HG02970 (cell line): ENCODE measurements around the gene COASY.

Source experiments
- ATAC-seq: cut with Tn5 transposase; IDR thresholded peaks from one replicate; pipeline ENCODE4 v1.9.1; 2021; ENCODE audit warnings: mild to moderate bottlenecking, moderate library complexity, moderate number of reproducible peaks; ENCODE audit not compliant: unreplicated experiment, low FRiP score

COASY gene

DNA sequence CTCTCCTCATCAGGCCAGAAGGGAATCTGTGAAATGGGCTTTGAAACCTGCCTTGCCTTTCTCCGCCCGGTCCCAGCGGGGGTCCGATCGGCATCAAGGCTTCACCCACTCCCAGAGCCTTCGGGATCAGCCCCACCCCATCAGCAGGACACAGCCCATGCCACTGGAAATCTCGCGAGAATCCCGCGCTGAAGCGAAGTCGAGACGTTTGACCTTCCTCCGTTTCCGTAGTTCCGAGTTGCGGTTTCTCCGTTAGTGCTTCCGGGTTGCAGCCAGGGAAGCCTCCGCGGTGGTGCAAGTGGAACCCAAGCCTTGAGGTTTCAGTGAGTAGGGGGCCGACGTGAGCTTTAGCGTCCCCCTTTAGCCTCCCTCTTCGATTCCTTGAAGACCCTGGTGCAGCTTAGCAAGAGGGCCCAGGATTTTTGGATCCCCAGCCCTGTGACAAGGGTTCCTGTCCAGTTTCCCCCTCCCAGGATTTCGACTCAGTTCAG lies at the start of gene COASY:
Gene COASY, plus strand, starts transcription at position 252 of the 491 bp plus-strand sequence. CDS start 475 bp downstream, outside the sequence.
- no peak for ATAC-seq

DNA sequence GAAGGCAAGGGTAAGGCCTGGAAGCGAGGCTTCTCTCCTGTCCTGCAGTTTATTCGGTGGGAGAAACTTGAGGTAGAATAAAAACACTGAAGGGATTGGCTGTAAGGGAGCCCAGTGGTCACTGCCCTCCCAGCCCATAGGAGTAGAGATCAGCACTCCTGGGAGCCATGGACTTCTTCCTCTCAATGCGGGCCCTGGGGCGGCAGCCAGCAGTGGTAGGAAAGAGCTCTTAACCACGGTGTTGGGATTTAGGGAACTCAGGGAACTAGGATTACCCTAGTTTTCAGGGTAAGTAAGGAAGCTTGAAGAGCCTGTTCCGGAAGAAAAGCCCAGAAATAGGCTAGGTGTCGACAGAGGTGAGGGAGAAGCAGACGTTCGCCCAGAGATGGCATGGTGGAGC lies 49.7 kb upstream of the COASY start:
- ATAC-seq = no peak

- no peak for ATAC-seq
Measured at GRCh38 chr17:42512733-42513251, 49.2 kb upstream of the COASY start.

GRCh38 chr17:42513686-42514085 lies 48.3 kb upstream of the COASY start:
- no peak for ATAC-seq

- no peak for ATAC-seq
Measured at GRCh38 chr17:42514279-42514678, 47.7 kb upstream of the COASY start.

GRCh38 chr17:42514867-42515266 lies 47.1 kb upstream of the COASY start:
- no peak for ATAC-seq

DNA sequence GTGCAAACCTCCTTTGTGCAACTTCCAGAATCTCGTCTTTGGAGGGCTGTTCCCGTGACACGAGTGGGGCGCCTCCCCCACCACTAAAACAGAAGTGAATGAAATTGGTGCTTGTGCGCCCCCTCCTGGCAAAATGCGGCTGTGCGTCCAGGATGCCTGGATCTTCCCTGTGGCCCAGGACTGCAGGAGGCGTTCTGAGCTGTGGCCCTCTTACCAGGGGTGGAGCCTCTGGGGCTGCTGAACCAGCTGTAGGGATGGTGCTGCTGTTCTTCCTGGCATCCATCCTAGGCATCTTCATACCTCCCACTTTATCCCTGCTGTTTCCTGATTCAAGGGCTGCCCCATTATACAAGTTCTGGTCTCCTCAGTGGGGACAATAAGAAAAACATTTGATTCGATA lies 44.4 kb upstream of the COASY start:
- no peak for ATAC-seq

- no peak for ATAC-seq
Measured at GRCh38 chr17:42518046-42518754, 43.7 kb upstream of the COASY start.

GRCh38 chr17:42518755-42519545 lies 43.0 kb upstream of the COASY start:
- no peak for ATAC-seq

GRCh38 chr17:42519546-42520491 lies 42.1 kb upstream of the COASY start:
- no peak for ATAC-seq

- no peak for ATAC-seq
Measured at GRCh38 chr17:42520540-42520951, 41.4 kb upstream of the COASY start.

DNA sequence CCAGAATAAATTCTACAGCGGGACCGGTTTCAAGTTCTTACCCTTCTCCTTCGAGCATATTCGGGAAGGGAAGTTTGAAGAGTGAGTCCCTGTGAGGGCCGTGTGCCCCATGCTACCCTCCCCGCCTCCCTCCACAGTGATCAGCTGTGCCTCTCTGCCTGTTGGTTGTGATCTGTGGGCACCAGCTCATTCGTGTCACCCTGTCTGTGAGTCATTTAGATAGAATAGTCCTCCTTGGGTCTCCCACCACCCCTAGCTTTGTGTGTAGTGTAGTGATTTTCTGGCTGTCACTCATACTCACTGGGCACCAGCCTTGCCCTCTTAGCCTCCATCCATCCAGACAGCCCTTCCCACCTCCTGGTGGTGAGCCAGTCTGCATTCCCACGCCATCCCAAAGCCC lies 40.9 kb upstream of the COASY start:
- no peak for ATAC-seq

- ATAC-seq = no peak
Measured at GRCh38 chr17:42521666-42522262, 40.2 kb upstream of the COASY start.

DNA sequence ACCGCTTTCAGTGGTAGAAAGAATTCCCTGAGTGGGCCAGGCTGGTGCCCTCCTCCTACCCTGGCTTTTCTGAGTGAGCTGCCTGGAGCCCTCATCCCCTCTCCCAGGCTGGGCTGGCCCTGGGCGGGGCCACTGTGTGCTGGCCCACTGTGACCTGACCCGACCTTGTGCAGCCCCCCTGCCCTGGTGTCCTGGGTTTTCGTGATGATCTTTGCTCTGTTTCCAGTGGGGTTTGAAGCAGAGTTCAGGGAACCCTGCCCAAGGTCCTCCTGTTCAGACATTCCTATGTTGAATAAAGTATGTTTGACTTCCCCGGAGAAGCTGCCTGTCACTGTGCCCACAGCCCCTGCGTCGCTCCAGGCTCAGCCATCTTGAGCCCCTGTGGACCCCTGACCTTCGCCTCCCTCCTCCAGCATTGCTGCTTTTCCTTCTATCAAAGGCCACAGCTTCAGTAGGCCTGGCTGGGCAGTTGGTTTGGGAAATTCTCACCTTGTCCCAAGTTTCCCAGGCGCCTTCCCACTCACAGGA lies 39.6 kb upstream of the COASY start:
- ATAC-seq = no peak

- no peak for ATAC-seq
Measured at GRCh38 chr17:42522798-42523278, 39.1 kb upstream of the COASY start.

- no peak for ATAC-seq
Measured at GRCh38 chr17:42525221-42525620, 36.7 kb upstream of the COASY start.

DNA sequence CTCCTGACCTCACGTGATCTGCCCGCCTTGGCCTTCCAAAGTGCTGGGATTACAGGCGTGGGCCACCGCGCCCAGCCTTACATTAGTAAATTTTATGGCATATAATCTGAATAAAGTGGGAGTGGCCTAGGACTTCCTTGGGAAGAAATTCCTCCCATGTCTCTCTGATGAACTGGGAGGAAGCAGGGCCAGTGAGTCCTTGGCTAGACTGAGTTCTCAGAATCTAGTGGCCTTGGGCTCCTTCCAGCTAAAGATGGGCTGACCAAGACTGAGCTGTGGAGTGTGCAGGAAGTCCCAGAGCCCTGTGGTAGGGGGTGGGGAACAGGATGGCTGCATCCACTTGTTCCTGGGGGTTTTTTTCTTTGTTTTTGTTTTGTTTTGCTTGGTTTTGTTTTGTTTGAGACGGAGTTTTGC lies 35.9 kb upstream of the COASY start:
- no peak for ATAC-seq

- no peak for ATAC-seq
Measured at GRCh38 chr17:42527932-42528331, 34.0 kb upstream of the COASY start.

DNA sequence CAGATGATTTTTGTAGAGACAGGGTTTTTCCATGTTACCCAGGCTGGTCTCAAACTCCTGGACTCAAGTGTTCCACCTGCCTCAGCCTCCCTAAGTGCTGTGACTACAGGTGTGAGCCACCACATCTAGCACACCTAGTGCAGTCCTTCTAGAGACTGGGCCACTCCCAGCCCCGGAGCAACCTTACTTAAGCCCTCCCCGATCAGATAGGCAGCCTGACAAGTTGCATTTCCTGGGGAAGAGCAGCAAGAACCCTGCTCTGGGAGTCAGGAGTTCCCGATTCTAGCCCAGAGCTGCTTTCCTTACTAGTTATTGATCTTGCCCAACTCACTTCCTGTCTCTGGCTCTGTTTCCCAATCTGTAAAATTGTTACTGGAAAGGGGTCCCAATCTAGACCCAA lies 32.9 kb upstream of the COASY start:
- ATAC-seq = no peak
